ENCODE measurements around the gene MBTPS2.

MBTPS2 gene

DNA sequence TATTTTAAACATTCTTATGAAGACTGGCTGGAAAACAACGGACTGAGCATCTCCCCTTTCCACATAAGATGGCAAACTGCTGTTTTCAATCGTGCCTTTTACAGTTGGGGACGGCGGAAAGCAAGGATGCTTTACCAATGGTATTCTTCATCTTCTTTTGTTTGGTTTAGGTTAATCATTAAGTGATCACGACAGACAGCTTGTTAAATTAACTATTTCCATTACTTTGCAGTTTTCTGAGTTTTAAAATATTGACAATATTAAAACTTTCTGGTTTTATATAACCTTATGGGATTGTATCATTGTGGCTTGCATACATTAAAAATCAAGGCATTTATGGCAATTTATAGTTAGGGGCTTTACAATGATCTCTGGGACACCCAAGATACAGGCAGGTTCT is 3.8 kb downstream of the MBTPS2 start:
- no peak overlapping the region for H3K27ac ChIP-seq (ENCODE audit: low read length)
- peaks cover 18% of the 10 kb centered on the region for H3K4me1 ChIP-seq (ENCODE audit: insufficient read depth, low read length)
- H3K27me3 ChIP-seq (ENCODE audit: insufficient read depth, low read length, poor library complexity), result no peaks in the 10 kb centered on the region
- H3K9me3 ChIP-seq (ENCODE audit: insufficient read depth, low read length, severe bottlenecking), result no peaks in the 10 kb centered on the region
- H3K9ac ChIP-seq (ENCODE audit: low read depth, low read length), result no peak overlapping the region
- no peak overlapping the region for H3K4me2 ChIP-seq (ENCODE audit: insufficient read depth, low read length)
- H4K20me1 ChIP-seq (ENCODE audit: insufficient read depth, low read length), result no peaks in the 10 kb centered on the region
- DNase-seq, result no peak
- peaks cover 11% of the 10 kb centered on the region; the same call in 1 of the 2 replicates for H3K36me3 ChIP-seq (ENCODE audit: insufficient read depth, low read length)
- H3K79me2 ChIP-seq (ENCODE audit: insufficient read depth, low read length), result peaks cover 18% of the 10 kb centered on the region
- no peak overlapping the region for H2AFZ ChIP-seq (ENCODE audit: low read depth, low read length)
- no peak overlapping the region for H3K4me3 ChIP-seq (ENCODE audit: low read depth in 1 of 2, low read length in 2 of 2)
- TF ChIP-seq CTCF (IDR thresholded peaks at IDR 0.05; ENCODE audit: borderline replicate concordance, extremely low read depth, low read length, poor library complexity, severe bottlenecking) (no peak), EZH2 (IDR thresholded peaks at IDR 0.05; ENCODE audit: borderline replicate concordance, low read depth, low read length, severe bottlenecking) (no peak)
- no peak for ATAC-seq (ENCODE audit: insufficient read depth, low read depth)

DNA sequence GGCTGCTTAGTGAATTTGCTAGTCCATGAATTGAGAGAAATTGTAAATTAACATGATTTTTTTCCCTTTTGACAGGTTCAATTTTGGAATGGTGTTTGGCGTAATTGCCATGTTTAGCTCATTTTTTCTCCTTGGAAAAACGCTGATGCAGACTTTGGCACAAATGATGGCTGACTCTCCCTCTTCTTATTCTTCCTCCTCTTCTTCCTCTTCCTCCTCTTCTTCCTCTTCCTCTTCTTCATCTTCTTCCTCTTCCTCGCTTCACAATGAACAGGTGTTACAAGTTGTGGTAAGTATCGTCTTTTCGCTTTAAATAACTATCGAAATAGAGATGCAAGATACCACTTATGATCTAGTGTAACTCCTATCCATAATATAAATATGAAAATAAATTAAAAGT is 5.7 kb downstream of the MBTPS2 start:
- Histone ChIP-seq H3K4me1 (ENCODE audit: insufficient read depth, low read length) (peaks cover 12% of the 10 kb centered on the region), H3K9me3 (ENCODE audit: insufficient read depth, low read length, severe bottlenecking) (no peaks in the 10 kb centered on the region), H3K27ac (ENCODE audit: low read length) (no peak overlapping the region), H2AFZ (ENCODE audit: low read depth, low read length) (no peak overlapping the region), H4K20me1 (ENCODE audit: insufficient read depth, low read length) (no peaks in the 10 kb centered on the region), H3K4me3 (ENCODE audit: low read depth in 1 of 2, low read length in 2 of 2) (no peak overlapping the region), H3K9ac (ENCODE audit: low read depth, low read length) (no peak overlapping the region), H3K79me2 (ENCODE audit: insufficient read depth, low read length) (peaks cover 12% of the 10 kb centered on the region), H3K36me3 (ENCODE audit: insufficient read depth, low read length) (peaks cover 11% of the 10 kb centered on the region; the same call in 1 of the 2 replicates), H3K27me3 (ENCODE audit: insufficient read depth, low read length, poor library complexity) (no peaks in the 10 kb centered on the region), H3K4me2 (ENCODE audit: insufficient read depth, low read length) (no peak overlapping the region)
- DNase-seq (no peak), ATAC-seq (ENCODE audit: insufficient read depth, low read depth) (no peak)
- TF ChIP-seq CTCF (IDR thresholded peaks at IDR 0.05; ENCODE audit: borderline replicate concordance, extremely low read depth, low read length, poor library complexity, severe bottlenecking), result no peak
- TF ChIP-seq EZH2 (IDR thresholded peaks at IDR 0.05; ENCODE audit: borderline replicate concordance, low read depth, low read length, severe bottlenecking), result no peak

DNA sequence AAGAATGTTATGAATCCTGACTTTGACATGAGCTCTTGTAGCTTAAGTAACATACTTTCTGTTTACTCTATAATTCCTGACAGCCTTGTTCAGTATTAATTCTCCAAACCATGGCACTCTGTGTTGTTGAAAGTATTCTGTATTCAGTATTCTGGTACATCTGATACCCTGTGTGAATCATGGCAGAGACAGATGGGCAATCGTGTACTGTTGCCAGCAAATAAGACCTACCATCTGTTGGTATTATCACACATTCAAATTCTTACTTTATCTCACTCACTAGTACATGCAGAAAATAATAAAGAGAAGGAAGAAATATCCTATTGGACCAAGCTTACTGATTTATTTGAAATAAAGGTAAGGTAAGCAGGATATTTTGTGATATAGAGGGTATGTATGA is 7.9 kb downstream of the MBTPS2 start:
- no peaks in the 10 kb centered on the region for H3K9me3 ChIP-seq (ENCODE audit: insufficient read depth, low read length, severe bottlenecking)
- H3K9ac ChIP-seq (ENCODE audit: low read depth, low read length), result no peak overlapping the region
- TF ChIP-seq CTCF (IDR thresholded peaks at IDR 0.05; ENCODE audit: borderline replicate concordance, extremely low read depth, low read length, poor library complexity, severe bottlenecking) (no peak), EZH2 (IDR thresholded peaks at IDR 0.05; ENCODE audit: borderline replicate concordance, low read depth, low read length, severe bottlenecking) (no peak)
- no peak overlapping the region for H3K27ac ChIP-seq (ENCODE audit: low read length)
- H3K79me2 ChIP-seq (ENCODE audit: insufficient read depth, low read length), result no peaks in the 10 kb centered on the region
- H3K4me3 ChIP-seq (ENCODE audit: low read depth in 1 of 2, low read length in 2 of 2), result no peak overlapping the region
- no peaks in the 10 kb centered on the region for H3K27me3 ChIP-seq (ENCODE audit: insufficient read depth, low read length, poor library complexity)
- no peak overlapping the region for H3K4me2 ChIP-seq (ENCODE audit: insufficient read depth, low read length)
- no peaks in the 10 kb centered on the region for H4K20me1 ChIP-seq (ENCODE audit: insufficient read depth, low read length)
- no peak overlapping the region for H2AFZ ChIP-seq (ENCODE audit: low read depth, low read length)
- no peak for DNase-seq
- H3K36me3 ChIP-seq (ENCODE audit: insufficient read depth, low read length), result peaks cover 11% of the 10 kb centered on the region; the same call in 1 of the 2 replicates
- no peak for ATAC-seq (ENCODE audit: insufficient read depth, low read depth)
- H3K4me1 ChIP-seq (ENCODE audit: insufficient read depth, low read length), result no peaks in the 10 kb centered on the region

DNA sequence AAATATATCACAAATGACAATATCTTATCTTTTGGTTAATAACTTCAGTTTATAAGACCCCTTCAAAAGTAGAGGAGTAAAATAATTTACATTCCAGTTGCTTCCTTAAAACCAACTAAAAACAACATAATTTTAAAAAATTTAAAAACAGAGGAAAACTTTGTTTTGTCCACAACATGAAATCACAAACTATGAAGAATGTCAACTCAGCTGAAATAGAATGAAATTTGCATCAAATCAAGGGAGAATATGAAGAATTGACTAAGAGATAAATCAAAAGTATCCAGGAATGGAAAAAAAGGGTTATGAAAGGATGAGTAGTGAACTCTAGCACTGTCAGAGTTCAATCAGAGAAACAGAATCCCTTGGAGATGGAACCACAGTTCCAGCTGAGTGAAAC is 14.2 kb downstream of the MBTPS2 start:
- Histone ChIP-seq H3K4me3 (ENCODE audit: low read depth in 1 of 2, low read length in 2 of 2) (no peak overlapping the region), H4K20me1 (ENCODE audit: insufficient read depth, low read length) (no peaks in the 10 kb centered on the region), H3K36me3 (ENCODE audit: insufficient read depth, low read length) (peaks cover 15% of the 10 kb centered on the region), H3K27me3 (ENCODE audit: insufficient read depth, low read length, poor library complexity) (no peaks in the 10 kb centered on the region), H3K4me1 (ENCODE audit: insufficient read depth, low read length) (no peaks in the 10 kb centered on the region), H3K4me2 (ENCODE audit: insufficient read depth, low read length) (no peak overlapping the region), H3K79me2 (ENCODE audit: insufficient read depth, low read length) (no peaks in the 10 kb centered on the region), H2AFZ (ENCODE audit: low read depth, low read length) (no peak overlapping the region), H3K9ac (ENCODE audit: low read depth, low read length) (no peak overlapping the region), H3K9me3 (ENCODE audit: insufficient read depth, low read length, severe bottlenecking) (no peaks in the 10 kb centered on the region), H3K27ac (ENCODE audit: low read length) (no peak overlapping the region)
- no peak for DNase-seq
- ATAC-seq (ENCODE audit: insufficient read depth, low read depth), result no peak
- TF ChIP-seq CTCF (IDR thresholded peaks at IDR 0.05; ENCODE audit: borderline replicate concordance, extremely low read depth, low read length, poor library complexity, severe bottlenecking) (no peak), EZH2 (IDR thresholded peaks at IDR 0.05; ENCODE audit: borderline replicate concordance, low read depth, low read length, severe bottlenecking) (no peak)
